ENCODE measurements around the gene DLGAP1.
"Not testable (repeated sequence)": the region's sequence is repeated elsewhere in the genome, so short reads cannot be mapped to it uniquely, and the experiment has no call there.

DLGAP1 gene

DNA sequence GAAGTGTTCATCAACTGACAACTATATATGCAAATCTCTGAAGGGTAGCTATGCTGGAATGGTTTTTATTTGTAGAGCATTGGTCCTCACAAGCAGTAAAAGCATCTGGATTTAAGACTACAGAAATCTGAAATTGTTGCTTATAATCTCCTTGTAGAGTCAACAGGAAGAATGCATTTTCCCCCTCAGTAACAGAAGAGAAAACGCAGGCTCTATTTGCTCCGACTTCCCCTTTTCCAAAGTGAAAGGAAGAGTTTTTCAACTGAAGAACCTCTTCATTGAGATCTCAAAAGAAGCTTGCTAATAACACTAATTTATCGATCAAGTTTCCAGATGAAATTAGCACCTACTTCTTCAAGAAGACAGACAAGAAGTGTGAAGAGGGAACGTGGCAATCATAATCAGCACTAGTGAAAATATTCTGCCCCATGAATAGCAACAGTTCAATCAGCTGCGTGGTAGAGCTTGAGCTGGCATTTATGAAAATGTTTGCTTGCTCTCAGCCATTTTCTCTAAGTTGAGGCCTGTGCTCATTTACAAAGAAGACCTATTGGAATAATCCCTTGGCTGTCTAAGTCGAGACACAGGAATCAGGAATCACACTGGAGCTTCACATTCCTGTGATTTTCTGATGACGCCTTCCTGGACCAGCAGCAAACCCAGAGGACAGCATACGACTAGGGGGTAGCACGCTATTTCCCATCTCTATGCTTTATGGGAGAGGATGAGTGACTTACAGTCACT lies 961.4 kb downstream of the DLGAP1 start:
- DNase-seq, result no peak

DNA sequence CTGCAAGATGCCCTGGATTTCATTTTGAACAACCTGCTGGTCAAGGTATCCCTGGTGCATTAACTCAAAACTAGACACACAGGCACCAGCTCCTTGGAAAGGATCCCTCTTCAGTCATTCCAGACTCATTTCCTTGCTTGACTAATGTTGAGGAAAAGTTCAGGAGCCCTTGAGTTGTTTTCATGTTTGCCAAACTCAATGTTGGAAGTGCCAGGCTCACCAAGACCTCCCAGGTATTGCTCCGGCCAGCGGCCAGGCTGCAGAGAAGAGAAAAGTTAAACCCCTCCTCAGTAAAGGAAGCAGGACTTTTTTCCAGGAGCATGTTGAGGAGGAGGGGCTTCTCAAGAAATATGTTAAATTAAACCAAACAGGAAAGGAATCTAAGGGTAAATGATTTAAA lies 962.4 kb downstream of the DLGAP1 start:
- no peaks in the 10 kb centered on the region for H3K36me3 Mint-ChIP-seq (ENCODE audit: low read depth)
- no peak overlapping the region for H3K4me3 Mint-ChIP-seq
- H3K4me1 Mint-ChIP-seq (ENCODE audit: low read depth), result peaks cover 8% of the 10 kb centered on the region
- no peak overlapping the region for H3K27ac Mint-ChIP-seq
- H3K9me3 Mint-ChIP-seq, result no peaks in the 10 kb centered on the region
- DNase-seq, result no peak
- H3K27me3 Mint-ChIP-seq, result peaks cover 23% of the 10 kb centered on the region

More for the DNA sequence above, 961.4 kb downstream of the DLGAP1 start:
- H3K4me1 Mint-ChIP-seq (ENCODE audit: low read depth), result peaks cover 11% of the 10 kb centered on the region
- no peaks in the 10 kb centered on the region for H3K36me3 Mint-ChIP-seq (ENCODE audit: low read depth)
- no peak overlapping the region for H3K27ac Mint-ChIP-seq
- H3K27me3 Mint-ChIP-seq, result peaks cover 33% of the 10 kb centered on the region
- H3K4me3 Mint-ChIP-seq, result no peak overlapping the region
- no peaks in the 10 kb centered on the region for H3K9me3 Mint-ChIP-seq

DNA sequence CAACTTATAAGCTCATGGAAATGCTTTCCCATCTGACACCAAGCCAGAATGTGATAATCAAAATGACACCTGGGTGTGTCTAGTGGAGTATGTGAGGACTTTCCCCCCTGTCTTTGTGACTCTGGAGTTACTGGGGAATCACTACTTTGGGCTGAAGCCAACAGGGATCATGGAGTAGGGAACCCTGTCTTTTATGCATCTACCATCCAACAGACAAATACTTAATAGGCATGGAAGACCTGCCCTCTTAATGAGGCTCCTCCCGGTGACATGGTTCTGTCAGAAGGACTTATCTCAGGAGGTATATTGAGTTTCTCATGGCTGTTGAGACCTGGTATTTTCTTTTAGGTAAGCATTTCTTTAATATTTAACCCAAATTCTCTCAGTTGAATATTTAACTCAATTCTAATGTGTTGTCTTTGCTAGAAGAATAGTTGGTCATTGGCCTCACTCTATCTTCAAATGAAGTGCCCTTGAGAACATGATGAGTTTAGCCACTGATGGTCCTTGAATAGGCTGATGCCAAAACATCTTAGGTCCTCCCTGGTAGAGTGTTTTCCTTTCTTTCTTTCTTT lies 963.0 kb downstream of the DLGAP1 start:
- Mint-ChIP-seq H3K36me3 (ENCODE audit: low read depth) (no peaks in the 10 kb centered on the region), H3K4me1 (ENCODE audit: low read depth) (peaks cover 8% of the 10 kb centered on the region), H3K27me3 (peaks cover 19% of the 10 kb centered on the region), H3K4me3 (no peak overlapping the region), H3K27ac (no peak overlapping the region), H3K9me3 (no peaks in the 10 kb centered on the region)
- no peak for DNase-seq

DNA sequence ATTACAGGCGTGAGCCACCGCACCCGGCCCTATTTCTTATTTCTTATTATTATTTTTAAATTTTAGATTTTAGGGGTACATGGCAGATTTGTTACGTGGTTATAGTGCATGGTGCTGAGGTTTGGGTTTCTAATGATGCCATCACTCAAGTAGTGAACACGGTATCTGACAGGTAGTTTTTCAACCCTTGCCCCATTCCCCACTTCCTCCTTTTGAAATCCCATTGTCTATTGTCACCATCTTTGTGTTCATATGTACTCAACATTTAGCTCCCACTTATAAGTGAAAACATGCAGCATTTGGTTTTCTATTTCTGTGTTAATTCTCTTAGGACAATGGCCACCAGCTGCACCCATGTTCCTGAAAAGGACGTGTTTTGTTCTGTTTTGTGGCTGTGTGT lies 965.6 kb downstream of the DLGAP1 start:
- H3K4me1 Mint-ChIP-seq (ENCODE audit: low read depth), result peaks cover 5% of the 10 kb centered on the region
- no peaks in the 10 kb centered on the region for H3K36me3 Mint-ChIP-seq (ENCODE audit: low read depth)
- no peak for DNase-seq
- no peak overlapping the region for H3K4me3 Mint-ChIP-seq
- no peak overlapping the region for H3K27ac Mint-ChIP-seq
- peaks cover 8% of the 10 kb centered on the region for H3K27me3 Mint-ChIP-seq
- H3K9me3 Mint-ChIP-seq, result no peaks in the 10 kb centered on the region

DNA sequence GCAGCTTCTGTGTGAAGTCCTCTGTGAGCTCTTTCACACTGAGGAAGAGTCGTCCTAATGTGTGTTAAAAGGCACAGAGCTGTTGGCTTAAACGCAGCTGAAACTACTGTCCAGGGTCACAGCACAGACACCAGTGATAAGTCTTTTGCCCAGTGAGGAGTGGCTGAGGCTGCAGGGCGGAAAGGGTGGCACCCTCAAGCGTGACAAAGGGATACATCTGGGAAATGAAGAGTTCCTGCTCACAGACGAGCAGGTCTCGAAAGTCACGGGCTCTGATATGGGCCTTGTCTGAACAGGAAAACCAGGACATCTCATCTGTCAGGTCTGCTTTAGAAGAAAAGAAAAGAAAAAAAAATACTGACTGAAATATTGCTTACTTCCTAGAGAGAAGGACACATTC lies 968.6 kb downstream of the DLGAP1 start:
- no peak for DNase-seq
- H3K27me3 Mint-ChIP-seq, result no peaks in the 10 kb centered on the region
- no peaks in the 10 kb centered on the region for H3K36me3 Mint-ChIP-seq (ENCODE audit: low read depth)
- H3K27ac Mint-ChIP-seq, result no peak overlapping the region
- H3K4me3 Mint-ChIP-seq, result no peak overlapping the region
- H3K4me1 Mint-ChIP-seq (ENCODE audit: low read depth), result peaks cover 2% of the 10 kb centered on the region
- no peaks in the 10 kb centered on the region for H3K9me3 Mint-ChIP-seq

DNA sequence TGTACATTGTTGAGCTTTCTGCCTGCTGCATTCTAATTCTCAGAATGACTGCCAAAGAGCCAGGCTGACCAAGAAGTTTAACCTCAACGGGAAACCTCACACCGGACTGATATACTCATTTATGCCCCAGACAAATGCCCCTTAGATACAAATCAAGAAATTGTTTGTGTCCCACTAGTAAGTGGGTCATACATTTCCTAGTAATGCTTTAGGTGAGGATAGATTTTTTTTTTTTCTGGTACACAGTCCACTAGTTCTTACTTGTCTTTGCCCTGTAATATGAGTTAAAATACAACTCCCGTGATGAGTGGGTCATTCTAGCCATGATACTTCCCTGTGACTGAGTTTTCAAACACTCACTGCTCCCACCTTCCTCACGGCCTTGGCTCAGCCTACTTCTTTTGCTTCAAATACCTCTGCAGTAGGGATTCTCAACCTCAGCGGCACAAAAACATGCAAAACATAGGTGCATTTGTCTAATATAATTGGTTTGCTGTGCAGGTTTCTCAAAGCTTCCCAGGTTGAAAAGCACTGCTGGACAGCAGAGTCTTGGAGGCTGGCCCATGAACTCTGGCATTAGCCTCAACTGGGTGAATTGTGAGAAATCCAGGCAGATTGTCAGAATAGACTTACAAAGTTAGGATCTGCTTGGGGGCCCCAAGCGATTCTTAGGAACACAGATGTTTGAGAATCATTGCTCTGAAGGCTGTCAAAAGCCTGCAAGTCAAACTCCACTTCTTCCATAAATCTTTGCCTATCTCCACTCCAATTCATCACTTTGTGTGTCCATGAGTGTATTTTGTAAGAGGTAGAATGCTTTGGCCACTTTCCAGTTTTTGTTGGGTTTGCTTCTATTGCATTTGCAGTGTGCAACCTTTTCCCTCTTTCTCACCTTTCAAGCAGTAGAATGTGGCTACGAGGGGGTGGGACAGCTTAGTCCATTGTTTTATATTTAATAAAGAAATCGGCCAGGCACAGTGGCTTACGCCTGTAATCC lies 969.7 kb downstream of the DLGAP1 start:
- no peak overlapping the region for H3K27ac Mint-ChIP-seq
- H3K9me3 Mint-ChIP-seq, result no peaks in the 10 kb centered on the region
- no peak overlapping the region for H3K4me3 Mint-ChIP-seq
- DNase-seq, result no peak
- H3K36me3 Mint-ChIP-seq (ENCODE audit: low read depth), result no peaks in the 10 kb centered on the region
- peaks cover 2% of the 10 kb centered on the region for H3K4me1 Mint-ChIP-seq (ENCODE audit: low read depth)
- H3K27me3 Mint-ChIP-seq, result no peaks in the 10 kb centered on the region

DNA sequence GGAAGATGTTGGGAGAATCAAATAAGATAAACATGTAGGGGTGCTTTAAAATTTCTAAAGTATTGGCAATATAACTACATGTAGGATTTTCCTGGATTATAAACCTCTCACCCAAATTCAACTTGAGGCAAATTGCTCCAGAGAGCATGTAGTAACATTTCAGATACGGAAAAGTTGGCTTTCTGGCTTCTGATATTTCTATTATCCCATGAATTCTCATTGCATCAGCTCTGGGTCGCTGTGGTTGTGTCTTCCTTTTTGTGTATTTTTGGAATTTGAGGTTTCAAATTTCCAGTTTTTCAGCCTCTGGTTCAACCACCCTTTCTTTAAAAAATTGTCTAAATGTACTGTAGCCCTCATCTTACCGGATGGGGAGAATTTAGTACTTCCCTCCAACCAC lies 972.8 kb downstream of the DLGAP1 start:
- Mint-ChIP-seq H3K36me3 (ENCODE audit: low read depth) (no peaks in the 10 kb centered on the region), H3K27ac (no peak overlapping the region), H3K9me3 (no peaks in the 10 kb centered on the region), H3K4me3 (no peak overlapping the region), H3K27me3 (no peaks in the 10 kb centered on the region), H3K4me1 (ENCODE audit: low read depth) (peaks cover 2% of the 10 kb centered on the region)
- no peak for DNase-seq

DNA sequence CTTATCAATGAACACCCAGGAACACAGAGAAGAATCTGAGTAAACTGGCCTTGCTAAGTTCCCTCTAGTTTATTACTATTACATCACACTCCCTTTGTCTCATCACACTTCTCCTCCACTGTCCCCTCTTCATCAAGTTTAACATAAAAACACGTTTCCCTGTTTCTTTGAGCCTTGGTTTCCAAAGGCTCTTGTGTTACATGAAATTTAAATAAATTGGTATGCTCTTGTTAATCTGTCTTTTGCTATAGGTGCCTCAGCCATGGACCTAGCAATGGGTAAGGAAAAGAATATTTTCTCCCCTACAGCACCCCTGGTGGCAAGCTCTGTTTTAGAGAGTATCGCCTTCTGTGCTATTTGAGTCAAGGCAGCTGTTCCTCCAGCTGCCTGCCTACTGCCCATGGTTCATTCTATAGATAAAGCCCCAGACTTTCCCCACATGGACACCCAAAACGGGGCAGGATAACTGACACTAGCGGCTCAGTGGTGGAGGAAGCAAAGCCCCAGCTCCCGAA lies 973.4 kb downstream of the DLGAP1 start:
- Mint-ChIP-seq H3K4me1 (ENCODE audit: low read depth) (peaks cover 2% of the 10 kb centered on the region), H3K27me3 (no peaks in the 10 kb centered on the region), H3K9me3 (no peaks in the 10 kb centered on the region), H3K27ac (no peak overlapping the region), H3K4me3 (no peak overlapping the region), H3K36me3 (ENCODE audit: low read depth) (no peaks in the 10 kb centered on the region)
- no peak for DNase-seq

DNA sequence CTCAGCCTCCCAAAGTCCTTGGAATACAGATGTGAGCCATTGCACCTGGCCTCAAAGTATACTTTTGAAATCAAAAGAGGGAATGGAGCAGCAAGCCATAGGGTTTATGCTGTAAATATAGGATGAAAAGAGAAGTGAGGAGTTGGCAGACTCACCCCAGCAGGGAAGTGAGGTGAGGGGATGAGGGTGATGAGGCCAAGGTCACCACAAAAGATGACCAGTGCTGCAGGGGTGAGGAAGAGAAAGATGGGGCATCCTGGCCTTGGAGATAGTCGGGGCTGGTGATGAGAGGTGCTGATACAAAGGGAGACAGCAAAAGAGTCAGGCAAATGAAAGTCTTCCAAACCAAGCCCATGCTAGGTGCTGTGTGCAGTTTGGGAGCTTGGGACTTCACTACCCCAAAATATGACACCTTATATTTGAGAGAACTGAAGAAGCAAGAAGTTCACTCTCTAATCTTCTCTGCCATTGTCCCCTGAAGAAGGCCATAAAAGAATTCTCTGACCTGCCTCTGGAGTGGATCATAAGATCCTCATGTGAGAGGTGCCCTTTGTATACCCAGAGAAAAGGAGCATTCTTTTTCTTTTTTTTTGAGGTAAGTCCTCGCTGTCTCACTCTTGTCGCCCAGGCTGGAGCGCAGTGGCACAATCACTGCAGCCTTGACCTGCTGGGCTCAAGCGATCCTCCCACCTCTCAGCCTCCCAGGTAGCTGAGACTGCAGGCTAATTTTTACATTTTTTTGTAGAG lies 974.1 kb downstream of the DLGAP1 start:
- Mint-ChIP-seq H3K4me1 (ENCODE audit: low read depth) (peaks cover 2% of the 10 kb centered on the region), H3K4me3 (no peak overlapping the region), H3K36me3 (ENCODE audit: low read depth) (no peaks in the 10 kb centered on the region), H3K9me3 (no peaks in the 10 kb centered on the region), H3K27ac (no peak overlapping the region), H3K27me3 (no peaks in the 10 kb centered on the region)
- DNase-seq, result no peak

DNA sequence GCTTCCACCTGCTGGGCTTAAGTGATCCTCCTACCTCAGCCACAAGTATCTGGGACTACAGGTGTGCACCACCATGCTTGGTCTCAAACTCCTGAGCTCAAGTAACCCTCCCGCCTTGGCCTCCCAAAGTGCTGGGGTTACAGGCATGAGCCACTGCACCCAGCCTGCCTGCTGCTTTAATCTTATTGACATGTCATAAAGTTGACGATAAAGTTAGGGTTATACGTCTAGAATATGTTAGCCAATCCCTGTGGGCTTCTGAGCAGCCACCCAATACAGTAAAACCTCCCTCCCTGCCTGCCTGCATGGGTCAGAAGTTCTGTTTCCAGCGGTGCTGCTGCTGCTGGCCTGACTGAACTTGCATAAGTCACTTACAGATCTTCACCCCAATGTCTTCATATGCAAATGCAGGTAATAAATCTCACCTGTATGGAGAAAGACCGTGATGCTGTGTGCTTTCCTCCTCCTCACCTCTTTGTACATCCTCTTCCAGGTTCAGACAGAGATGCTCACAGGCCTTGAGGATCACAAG lies 975.1 kb downstream of the DLGAP1 start:
- Mint-ChIP-seq H3K9me3 (no peaks in the 10 kb centered on the region), H3K4me1 (ENCODE audit: low read depth) (peaks cover under 1% of the 10 kb centered on the region), H3K4me3 (no peak overlapping the region), H3K27me3 (no peaks in the 10 kb centered on the region), H3K36me3 (ENCODE audit: low read depth) (no peaks in the 10 kb centered on the region), H3K27ac (no peak overlapping the region)
- DNase-seq, result no peak

DNA sequence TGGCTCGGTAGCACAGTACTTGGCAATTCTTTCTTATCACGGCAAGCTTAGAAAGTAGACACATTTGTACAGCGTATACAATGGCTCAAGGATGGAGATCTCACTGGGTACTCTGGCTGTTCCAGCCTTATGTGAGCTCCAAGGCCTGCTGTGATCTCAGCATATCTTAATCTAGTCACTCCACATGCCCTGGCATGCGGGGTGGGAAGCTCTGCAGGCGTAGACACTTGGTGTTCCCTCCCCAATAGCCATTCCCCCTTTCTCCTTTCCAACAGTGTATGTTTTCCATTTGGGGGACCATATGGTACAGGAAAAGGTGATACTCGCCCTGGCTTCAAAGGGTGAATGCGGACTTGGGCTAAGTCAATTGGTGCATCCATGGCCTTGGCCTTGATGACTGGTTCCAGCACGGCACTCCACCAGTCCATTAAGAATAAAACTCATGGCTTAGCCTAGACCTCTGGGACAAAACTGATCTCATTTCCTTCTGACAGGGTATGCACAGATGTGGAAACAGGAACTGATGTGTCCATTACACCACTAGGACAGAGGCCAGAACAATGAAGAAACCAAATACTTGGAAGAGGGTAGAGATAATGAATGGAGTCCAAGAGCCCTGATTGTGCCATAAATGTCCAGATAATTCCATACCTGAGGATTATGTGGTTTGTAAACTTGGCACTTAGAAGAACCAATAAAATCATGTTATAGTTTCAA lies 976.7 kb downstream of the DLGAP1 start:
- Mint-ChIP-seq H3K36me3 (ENCODE audit: low read depth) (no peaks in the 10 kb centered on the region), H3K9me3 (no peaks in the 10 kb centered on the region), H3K4me3 (no peak overlapping the region), H3K4me1 (ENCODE audit: low read depth) (peaks cover 4% of the 10 kb centered on the region), H3K27me3 (no peaks in the 10 kb centered on the region), H3K27ac (no peak overlapping the region)
- no peak for DNase-seq

DNA sequence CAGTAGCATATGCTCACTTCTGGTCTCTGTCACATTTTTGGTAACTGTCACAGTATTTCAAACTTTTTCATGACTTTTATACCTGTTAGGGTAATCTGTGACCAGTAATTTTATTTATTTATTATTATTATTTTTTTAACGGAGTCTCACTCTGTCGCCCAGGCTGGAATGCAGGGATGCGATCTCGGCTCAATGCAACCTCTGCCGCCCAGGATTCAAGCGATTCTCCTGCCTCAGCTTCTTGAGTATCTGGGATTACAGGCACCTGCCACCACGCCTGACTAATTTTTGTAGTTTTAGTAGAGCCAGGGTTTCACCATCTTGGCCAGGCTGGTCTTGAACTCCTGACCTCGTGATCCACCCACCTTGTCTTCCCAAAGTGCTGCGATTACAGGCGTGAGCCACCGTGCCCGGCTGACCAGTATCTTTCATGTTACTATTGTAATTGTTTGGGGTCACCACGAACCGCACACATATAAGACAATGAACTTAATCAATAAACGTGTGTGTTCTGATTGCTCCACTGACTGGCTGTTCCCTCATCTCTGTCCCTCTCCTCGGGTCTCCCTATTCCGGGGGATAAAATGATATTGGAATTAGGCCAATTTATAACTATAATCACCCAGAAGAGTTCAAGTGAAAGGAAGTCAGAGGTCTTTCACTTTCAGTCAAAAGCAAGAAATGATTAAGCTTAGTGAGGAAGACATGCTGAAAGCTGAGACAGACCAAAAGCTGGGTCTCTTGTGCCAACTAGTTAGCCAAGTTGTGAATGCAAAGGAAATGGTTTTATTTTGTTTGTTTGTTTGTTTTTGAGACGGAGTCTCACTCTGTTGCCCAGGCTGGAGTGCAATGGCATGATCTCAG lies 982.2 kb downstream of the DLGAP1 start:
- H3K36me3 Mint-ChIP-seq (ENCODE audit: low read depth), result no peaks in the 10 kb centered on the region
- peak overlapping the region; percentile 70 for H3K27ac Mint-ChIP-seq
- H3K4me3 Mint-ChIP-seq, result no peak overlapping the region
- H3K27me3 Mint-ChIP-seq, result no peaks in the 10 kb centered on the region
- no peaks in the 10 kb centered on the region for H3K9me3 Mint-ChIP-seq
- DNase-seq, result no peak
- H3K4me1 Mint-ChIP-seq (ENCODE audit: low read depth), result peaks cover 14% of the 10 kb centered on the region

DNA sequence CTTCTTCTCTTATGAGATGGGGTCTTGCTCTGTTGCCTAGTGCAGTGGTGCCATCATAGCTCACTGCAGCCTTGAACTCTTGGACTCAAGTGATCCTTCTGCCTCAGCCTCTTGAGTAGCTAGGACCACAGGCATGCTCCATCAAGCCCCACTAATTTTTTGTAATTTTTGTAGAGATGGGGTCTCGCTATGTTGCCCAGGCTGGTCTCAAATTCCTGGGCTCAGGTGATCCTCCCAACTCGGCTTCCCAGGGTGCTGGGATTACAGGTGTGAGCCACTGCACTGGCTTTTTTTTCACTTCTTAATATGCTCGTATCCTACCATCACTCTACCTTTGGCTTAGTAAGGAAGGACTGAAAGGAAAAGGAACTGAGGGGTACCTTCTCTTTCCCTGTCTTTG lies 983.0 kb downstream of the DLGAP1 start:
- peaks cover 16% of the 10 kb centered on the region for H3K4me1 Mint-ChIP-seq (ENCODE audit: low read depth)
- H3K36me3 Mint-ChIP-seq (ENCODE audit: low read depth), result not testable (repeated sequence)

More for the DNA sequence above, 983.0 kb downstream of the DLGAP1 start:
- H3K27me3 Mint-ChIP-seq, H3K27ac Mint-ChIP-seq, DNase-seq, H3K4me3 Mint-ChIP-seq, H3K9me3 Mint-ChIP-seq: not testable (repeated sequence)

Data from activated T-cell treated with anti-CD3 and anti-CD28 coated beads, Interleukin-2, amount 50 U/mL, for 24 hours (primary cell).